SH-SY5Y (cell line): ENCODE data around the gene SOAT2.

Experiments used
- GATA2 ChIP-seq: IDR thresholded peaks from 2 replicates; pipeline ENCODE4 v1.6.1; 2011; ENCODE audit warnings: mild to moderate bottlenecking, low read depth, low read length
- GATA3 ChIP-seq: IDR thresholded peaks from 2 replicates; pipeline ENCODE4 v1.6.1; 2011; ENCODE audit warnings: low read depth, mild to moderate bottlenecking, low read length, moderate library complexity

Gene SOAT2

GRCh38 chr12:53090105-53090504, 13.2 kb upstream of the SOAT2 start:
- TF ChIP-seq GATA3 = no peak
- TF ChIP-seq GATA2 = no peak

- TF ChIP-seq GATA2 (no peak), GATA3 (no peak)
These were observed 12.7 kb upstream of the SOAT2 start for GRCh38 chr12:53090554-53090953.

- TF ChIP-seq GATA2 = no peak
- no peak for TF ChIP-seq GATA3
These were observed 11.5 kb upstream of the SOAT2 start for GRCh38 chr12:53091756-53092155.

GRCh38 chr12:53093777-53094393, 9.4 kb upstream of the SOAT2 start:
- TF ChIP-seq GATA2 = no peak

GRCh38 chr12:53094394-53094787, 8.9 kb upstream of the SOAT2 start:
- no peak for TF ChIP-seq GATA3
- no peak for TF ChIP-seq GATA2

- TF ChIP-seq GATA3 = no peak
- TF ChIP-seq GATA2 = no peak
These were observed 7.1 kb upstream of the SOAT2 start for GRCh38 chr12:53096089-53096741.

GRCh38 chr12:53096759-53097158, 6.5 kb upstream of the SOAT2 start:
- no peak for TF ChIP-seq GATA3
- no peak for TF ChIP-seq GATA2

GRCh38 chr12:53097207-53097563, 6.1 kb upstream of the SOAT2 start:
- TF ChIP-seq GATA2 (no peak), GATA3 (no peak)

GRCh38 chr12:53097564-53098353, 5.5 kb upstream of the SOAT2 start, which contains the start of gene IGFBP6:
Gene IGFBP6 (plus strand): TSS chr12:53097667. CDS start chr12:53097718, 51 bp downstream.
- TF ChIP-seq GATA3 (no peak), GATA2 (no peak)

- TF ChIP-seq GATA3 (no peak), GATA2 (no peak)
These were observed 4.8 kb upstream of the SOAT2 start for GRCh38 chr12:53098354-53098981.

GRCh38 chr12:53099071-53099882, 4.0 kb upstream of the SOAT2 start:
- no peak for TF ChIP-seq GATA3
- TF ChIP-seq GATA2 = no peak

GRCh38 chr12:53100466-53101151, 2.7 kb upstream of the SOAT2 start:
- TF ChIP-seq GATA2 = no peak
- TF ChIP-seq GATA3 = no peak

- TF ChIP-seq GATA2 = no peak
- TF ChIP-seq GATA3 = no peak
These were observed 2.0 kb upstream of the SOAT2 start for GRCh38 chr12:53101266-53101665.
